Measurements from ENCODE around the gene DNAJB8. TPM values are rescaled to one million over a fixed set of nuclear protein-coding genes. Genes with fewer than 3 reads are reported as not detected.
A peak's percentile ranks its signal among the peaks of the same experiment; 100 is the strongest.

DNAJB8 gene
- total RNA-seq, 4 donors from 2014 or later = not detected

DNA sequence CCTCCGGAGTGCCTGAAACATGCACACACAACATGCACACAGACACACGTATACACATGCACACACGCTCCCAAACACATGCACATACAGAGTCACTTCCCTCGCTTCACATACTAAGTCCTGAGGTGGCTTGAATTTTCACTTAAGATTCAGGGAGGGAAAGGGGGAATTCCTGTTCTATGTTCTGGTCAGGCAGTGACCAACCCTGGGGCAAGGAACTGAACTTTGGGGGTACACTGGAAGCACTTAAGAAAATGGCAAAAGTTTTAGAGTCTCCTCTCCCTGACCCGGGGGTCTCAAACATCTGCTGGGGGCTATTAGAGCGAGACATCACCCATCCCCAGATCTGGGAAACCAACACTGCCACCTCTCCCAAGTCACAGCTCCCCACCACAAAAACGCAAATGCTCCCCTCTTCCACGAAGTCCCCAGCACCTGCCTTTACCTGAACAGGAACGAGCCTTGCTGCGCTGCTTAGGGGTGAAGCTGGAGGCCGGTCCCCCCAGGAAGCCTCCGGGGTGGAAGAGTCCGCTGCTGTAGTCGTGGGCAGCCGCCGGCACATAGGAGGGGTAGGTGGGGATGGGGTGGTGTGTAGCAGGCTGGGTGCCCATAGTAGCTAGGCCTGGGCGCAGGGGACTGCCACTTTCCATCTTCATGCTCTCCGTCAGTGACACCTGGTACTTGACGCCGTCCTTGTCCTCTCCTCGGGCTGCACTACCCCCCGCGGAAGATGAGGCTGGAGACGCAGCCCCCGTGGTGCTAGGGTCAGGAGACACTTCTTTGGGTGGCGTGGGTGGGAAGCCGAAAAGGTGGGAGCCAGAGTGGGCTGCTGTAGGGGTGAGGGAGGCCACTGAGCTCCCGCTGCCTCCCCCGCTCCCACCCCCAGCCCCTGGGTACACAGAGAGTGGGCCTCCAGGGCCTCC is 18.9 kb upstream of the DNAJB8 start:
- ATAC-seq = no peak
- in situ Hi-C loops (cut with MboI; ENCODE audit: low sequenced_read_pairs in 4 of 4) = loop anchor here in 1 of 4 donors (25.0 kb wide), 1 partner anchor 398 kb away; no protein-coding TSS in a partner anchor
- peaks cover 78 to 98% (median 91%) of the 10 kb centered on the region in 3 donors for H3K27me3 ChIP-seq
- no peaks in the 10 kb centered on the region for H3K9me3 ChIP-seq
- DNase-seq = no peak
- H3K36me3 ChIP-seq = no peaks in the 10 kb centered on the region
- peaks cover 11 to 38% of the 10 kb centered on the region in 2 donors for H3K4me1 ChIP-seq
- peak overlapping the region in 3 of 4 donors; percentile 24 to 54 (median 38) for H3K27ac ChIP-seq
- H3K4me3 ChIP-seq = peak overlapping the region; percentile 66 to 85 (median 68)
- intact Hi-C loops (cut with DNase I; ENCODE audit: low total_unique reads) = loop anchor here (5.0 to 10.0 kb wide), 2 partner anchors 89 to 122 kb away; no protein-coding TSS in a partner anchor
- TF ChIP-seq, protein P1, sequence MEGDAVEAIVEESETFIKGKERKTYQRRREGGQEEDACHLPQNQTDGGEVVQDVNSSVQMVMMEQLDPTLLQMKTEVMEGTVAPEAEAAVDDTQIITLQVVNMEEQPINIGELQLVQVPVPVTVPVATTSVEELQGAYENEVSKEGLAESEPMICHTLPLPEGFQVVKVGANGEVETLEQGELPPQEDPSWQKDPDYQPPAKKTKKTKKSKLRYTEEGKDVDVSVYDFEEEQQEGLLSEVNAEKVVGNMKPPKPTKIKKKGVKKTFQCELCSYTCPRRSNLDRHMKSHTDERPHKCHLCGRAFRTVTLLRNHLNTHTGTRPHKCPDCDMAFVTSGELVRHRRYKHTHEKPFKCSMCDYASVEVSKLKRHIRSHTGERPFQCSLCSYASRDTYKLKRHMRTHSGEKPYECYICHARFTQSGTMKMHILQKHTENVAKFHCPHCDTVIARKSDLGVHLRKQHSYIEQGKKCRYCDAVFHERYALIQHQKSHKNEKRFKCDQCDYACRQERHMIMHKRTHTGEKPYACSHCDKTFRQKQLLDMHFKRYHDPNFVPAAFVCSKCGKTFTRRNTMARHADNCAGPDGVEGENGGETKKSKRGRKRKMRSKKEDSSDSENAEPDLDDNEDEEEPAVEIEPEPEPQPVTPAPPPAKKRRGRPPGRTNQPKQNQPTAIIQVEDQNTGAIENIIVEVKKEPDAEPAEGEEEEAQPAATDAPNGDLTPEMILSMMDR (IDR thresholded peaks at IDR 0.05 in 4 of 5, conservative IDR thresholded peaks at IDR 0.05 in 1 of 5) = no peak
- TF ChIP-seq POLR2A (IDR thresholded peaks at IDR 0.05) = no peak

DNA sequence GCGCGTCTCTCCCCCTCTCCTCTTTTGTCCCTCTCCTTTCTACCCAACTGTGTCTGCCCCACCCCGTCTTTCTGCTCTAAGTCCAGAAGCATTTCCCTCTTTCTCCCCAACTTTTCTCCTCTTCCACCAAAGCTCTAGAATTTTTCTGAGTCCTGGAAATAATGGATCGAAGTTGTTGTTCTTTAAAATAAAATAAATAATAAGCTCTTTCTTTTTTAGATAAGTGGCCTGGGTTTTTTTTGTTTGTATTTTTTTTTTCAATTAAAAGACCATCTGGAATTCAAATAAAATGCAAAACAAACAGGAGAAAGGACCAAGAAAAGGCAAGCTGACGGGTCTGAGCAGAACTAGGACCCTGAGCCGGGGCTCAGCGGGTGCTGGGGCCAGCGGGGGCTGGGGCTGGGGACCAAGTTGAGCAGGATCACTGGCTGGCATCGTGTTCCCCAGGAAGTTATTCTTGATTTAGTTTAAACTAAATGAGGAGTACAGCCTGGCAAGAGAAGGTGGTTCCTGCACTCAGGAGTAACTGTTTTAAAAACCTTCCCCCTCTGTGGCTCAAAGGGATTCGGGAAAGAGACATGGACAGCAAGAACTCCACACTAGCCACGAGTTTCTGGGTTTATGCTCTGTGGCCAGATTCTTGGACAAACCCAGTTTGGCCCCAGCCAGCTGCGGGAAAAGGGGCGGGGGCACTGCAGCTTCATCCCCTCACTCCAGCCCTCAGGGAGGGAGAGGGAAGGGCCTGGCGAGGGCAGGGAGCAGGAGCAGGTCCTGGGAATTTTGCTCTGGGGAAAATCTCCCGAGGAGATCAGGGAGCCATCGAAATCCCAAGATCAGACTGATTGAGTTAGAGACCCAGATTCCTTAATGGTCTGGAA is 18.0 kb upstream of the DNAJB8 start:
- H3K9me3 ChIP-seq = no peaks in the 10 kb centered on the region
- peak overlapping the region; percentile 14 to 60 (median 46) for H3K27ac ChIP-seq
- TF ChIP-seq, protein P1 (IDR thresholded peaks at IDR 0.05 in 4 of 5, conservative IDR thresholded peaks at IDR 0.05 in 1 of 5) = no peak
- no peak for TF ChIP-seq POLR2A (IDR thresholded peaks at IDR 0.05)
- intact Hi-C loops (cut with DNase I; ENCODE audit: low total_unique reads) (loop anchor here (5.0 to 10.0 kb wide), 2 partner anchors 90 to 123 kb away; no protein-coding TSS in a partner anchor), in situ Hi-C loops (cut with MboI; ENCODE audit: low sequenced_read_pairs in 4 of 4) (loop anchor here in 1 of 4 donors (25.0 kb wide), 1 partner anchor 397 kb away; no protein-coding TSS in a partner anchor)
- peaks cover 71 to 98% (median 85%) of the 10 kb centered on the region in 3 donors for H3K27me3 ChIP-seq
- no peaks in the 10 kb centered on the region for H3K36me3 ChIP-seq
- ATAC-seq = no peak
- H3K4me1 ChIP-seq = peaks cover 11 to 31% of the 10 kb centered on the region in 2 donors
- peak overlapping the region; percentile 66 to 85 (median 68) for H3K4me3 ChIP-seq
- DNase-seq = no peak

DNA sequence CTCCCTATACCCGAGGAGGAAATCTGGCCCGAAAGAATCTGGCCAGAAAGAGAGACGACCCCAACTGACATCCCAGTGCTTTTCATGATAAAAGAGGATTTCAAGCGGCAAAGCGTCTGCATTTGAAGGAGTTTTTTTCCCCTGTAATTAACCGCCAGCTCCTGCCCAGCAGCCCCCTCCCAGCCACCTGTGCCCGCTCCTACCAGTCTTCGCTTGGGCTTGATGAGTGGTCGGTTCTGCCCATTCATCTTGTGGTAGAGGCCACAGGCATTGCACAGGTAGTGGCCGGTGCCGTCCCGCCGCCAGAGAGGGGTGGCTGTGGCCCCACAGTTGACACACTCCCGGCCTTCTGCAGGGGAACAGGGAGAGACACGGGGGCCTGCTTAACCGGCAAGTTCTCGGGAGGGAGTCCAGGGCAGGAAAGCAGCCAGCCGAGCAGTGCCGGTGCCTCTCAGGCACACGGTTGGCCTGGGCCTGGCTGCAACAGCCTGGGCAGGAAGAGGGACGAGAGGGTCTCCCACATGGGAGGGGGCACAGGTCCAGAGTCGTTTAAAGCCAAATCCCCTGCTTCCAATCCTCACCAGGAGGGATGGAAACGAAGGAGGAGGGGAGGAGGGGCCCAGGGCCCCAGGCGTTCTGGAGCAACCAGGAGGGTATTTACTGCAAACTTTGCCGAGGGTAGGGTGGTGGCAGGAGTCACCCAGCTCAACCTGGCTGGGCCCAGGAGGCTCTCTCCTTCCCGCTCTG is 17.1 kb upstream of the DNAJB8 start:
- Histone ChIP-seq H3K4me1 (peaks cover 5 to 25% of the 10 kb centered on the region in 2 donors), H3K27ac (peak overlapping the region; percentile 14 to 60 (median 46)), H3K4me3 (peak overlapping the region; percentile 20 to 68 (median 66)), H3K36me3 (no peaks in the 10 kb centered on the region), H3K27me3 (peaks cover 66 to 89% (median 77%) of the 10 kb centered on the region in 3 donors), H3K9me3 (no peaks in the 10 kb centered on the region)
- in situ Hi-C loops (cut with MboI; ENCODE audit: low sequenced_read_pairs in 4 of 4) (loop anchor here in 1 of 4 donors (25.0 kb wide), 1 partner anchor 397 kb away; no protein-coding TSS in a partner anchor), intact Hi-C loops (cut with DNase I; ENCODE audit: low total_unique reads) (loop anchor here (10.0 kb wide), 1 partner anchor 91 kb away; no protein-coding TSS in a partner anchor)
- TF ChIP-seq POLR2A (IDR thresholded peaks at IDR 0.05) = no peak
- TF ChIP-seq, protein P1 (IDR thresholded peaks at IDR 0.05 in 4 of 5, conservative IDR thresholded peaks at IDR 0.05 in 1 of 5) = no peak
- ATAC-seq (no peak), DNase-seq (no peak)
